ENCODE measurements around the gene CSRP1. TPM values are rescaled to one million over a fixed set of nuclear protein-coding genes. Genes with fewer than 3 reads are reported as not detected.

The CSRP1 gene
- total and polyA plus RNA-seq, 2 of the 13 experiments (the other 11 are each of a cell fraction or from before 2014, with no cell fraction given): 17.7 to 68.9 TPM

- TF ChIP-seq ZNF18 (CRISPR knock-in tag; IDR thresholded peaks at IDR 0.05; ENCODE audit: insufficient replicate concordance) (peak; percentile 51), HMGXB4 (CRISPR knock-in tag; IDR thresholded peaks at IDR 0.05; ENCODE audit: borderline replicate concordance in 1 of 2, low read depth in 1 of 2) (peak; percentile 66 to 84), CAMTA2 (CRISPR knock-in tag; IDR thresholded peaks at IDR 0.05; ENCODE audit: borderline replicate concordance) (0 out of 2 replicates have a peak, but pooled peaks have one; percentile 12), CTCF (CRISPR knock-in tag; IDR thresholded peaks at IDR 0.05) (peak; percentile 3; the same call in 1 of the 2 replicates), ZNF841 (CRISPR knock-in tag; IDR thresholded peaks at IDR 0.05; ENCODE audit: borderline replicate concordance) (0 out of 2 replicates have a peak, but pooled peaks have one; percentile 30), ZNF800 (CRISPR knock-in tag; IDR thresholded peaks at IDR 0.05) (peak; percentile 17; the same call in 1 of the 2 replicates), SAFB2 (CRISPR knock-in tag; IDR thresholded peaks at IDR 0.05; ENCODE audit: borderline replicate concordance, low read depth) (peak; percentile 98), ERF (CRISPR knock-in tag; IDR thresholded peaks at IDR 0.05) (0 out of 2 replicates have a peak, but pooled peaks have one; percentile 45), SIX4 (CRISPR knock-in tag; IDR thresholded peaks at IDR 0.05) (no peak), RBM39 (IDR thresholded peaks at IDR 0.05; ENCODE audit: low read depth, low read length, poor library complexity, severe bottlenecking) (no peak), ATF4 (CRISPR knock-in tag; IDR thresholded peaks at IDR 0.05) (peak in 1 of 2 experiments; percentile 32; a peak in 1 of 4 replicates), TARDBP (CRISPR knock-in tag; IDR thresholded peaks at IDR 0.05) (0 out of 2 replicates have a peak, but pooled peaks have one; percentile 57), ATRX (CRISPR knock-in tag; IDR thresholded peaks at IDR 0.05; ENCODE audit: borderline replicate concordance) (no peak), PRDM10 (CRISPR knock-in tag; IDR thresholded peaks at IDR 0.05; ENCODE audit: low read depth) (no peak)
Observed at GRCh38 chr1:201468844-201469644, 37.9 kb downstream of the CSRP1 start, which contains the start of gene PHLDA3 (continued).
